ENCODE data around the gene RAPGEF3. TPM values are rescaled to one million over a fixed set of nuclear protein-coding genes. Genes with fewer than 3 reads are reported as not detected.
A peak's percentile ranks its signal among the peaks of the same experiment; 100 is the strongest.

RAPGEF3 gene
- polyA plus RNA-seq, 3 donors, result 0.08 to 2.5 (median 0.60) TPM

- peaks cover 17% of the 10 kb centered on the region for H3K4me1 Mint-ChIP-seq
- intact Hi-C loops (cut with micrococcal nuclease), result no loop called here
- H3K4me1 ChIP-seq (ENCODE audit: control insufficient read depth in 1 of 2, insufficient read depth in 2 of 2, low read length in 2 of 2), result peaks cover 8 to 15% of the 10 kb centered on the region in 2 donors
- H3K4me3 Mint-ChIP-seq, result no peak within 1 kb of the TSS
- no peaks in the 10 kb centered on the region for H4K20me1 ChIP-seq (ENCODE audit: insufficient read depth, low read length)
- H3K79me2 ChIP-seq (ENCODE audit: insufficient read depth, low read length), result no peaks in the 10 kb centered on the region
- H2AFZ ChIP-seq (ENCODE audit: insufficient read depth, low read depth, low read length, poor library complexity, severe bottlenecking), result no peak within 1 kb of the TSS
- peaks cover 0 to 23% of the 10 kb centered on the region in 2 donors for H3K36me3 ChIP-seq (replicated peaks in 1 of 2; ENCODE audit: control insufficient read depth in 1 of 2, insufficient read depth in 2 of 2, low read length in 2 of 2)
- H3K9me3 Mint-ChIP-seq, result peaks cover 0 to 2% (median 0%) of the 10 kb centered on the region in 7 donors
- 96% methylated on average over 6 of the region's 8 CpGs for WGBS (ENCODE audit: insufficient coverage)
- H3K27ac ChIP-seq (ENCODE audit: low read depth in 1 of 2, low read length in 2 of 2), result no peak within 1 kb of the TSS
- no peak for TF ChIP-seq CTCF (IDR thresholded peaks at IDR 0.05)
- H3K36me3 Mint-ChIP-seq, result peaks cover 41 to 51% of the 10 kb centered on the region in 2 donors
- peak within 1 kb of the TSS in 1 of 7 donors; percentile 37 for H3K27ac Mint-ChIP-seq
- no peak within 1 kb of the TSS for H3K4me3 ChIP-seq (replicated peaks in 1 of 3; ENCODE audit: low read depth in 2 of 3, low read length in 3 of 3)
- H3K4me2 ChIP-seq (replicated peaks; ENCODE audit: extremely low read depth, low read length, poor library complexity, severe bottlenecking), result no peak within 1 kb of the TSS
- H3K27me3 Mint-ChIP-seq (ENCODE audit: low read depth in 3 of 3), result peaks cover 4 to 15% (median 4%) of the 10 kb centered on the region in 3 donors
- H3K9ac ChIP-seq (ENCODE audit: insufficient read depth, low read length, poor library complexity, severe bottlenecking), result no peak within 1 kb of the TSS
- H3K27me3 ChIP-seq (ENCODE audit: control insufficient read depth in 2 of 2, insufficient read depth in 2 of 2, low read length in 2 of 2), result no peaks in the 10 kb centered on the region
- H3K9me3 ChIP-seq (replicated peaks in 1 of 2; ENCODE audit: control insufficient read depth in 1 of 2, insufficient read depth in 1 of 2, low read length in 2 of 2), result no peaks in the 10 kb centered on the region
- DNase-seq, result no peak
These were observed 33.4 kb downstream of the RAPGEF3 start, which contains the start of gene ENDOU for GRCh38 chr12:47725091-47725772. ENDOU (minus strand) TSS chr12:47725490; CDS start chr12:47725413, 77 bp downstream.

GRCh38 chr12:47722941-47723631 lies 35.6 kb downstream of the RAPGEF3 start:
- TF ChIP-seq CTCF (IDR thresholded peaks at IDR 0.05), result no peak
- 89% methylated on average over 3 of the region's 5 CpGs for WGBS (ENCODE audit: insufficient coverage)
- Histone ChIP-seq H3K36me3 (replicated peaks in 1 of 2; ENCODE audit: control insufficient read depth in 1 of 2, insufficient read depth in 2 of 2, low read length in 2 of 2) (peaks cover 0 to 27% of the 10 kb centered on the region in 2 donors), H3K79me2 (ENCODE audit: insufficient read depth, low read length) (no peaks in the 10 kb centered on the region), H3K4me1 (ENCODE audit: control insufficient read depth in 1 of 2, insufficient read depth in 2 of 2, low read length in 2 of 2) (peaks cover 8 to 17% of the 10 kb centered on the region in 2 donors), H3K27ac (ENCODE audit: low read depth in 1 of 2, low read length in 2 of 2) (no peak overlapping the region), H3K9ac (ENCODE audit: insufficient read depth, low read length, poor library complexity, severe bottlenecking) (no peak overlapping the region), H3K27me3 (ENCODE audit: control insufficient read depth in 2 of 2, insufficient read depth in 2 of 2, low read length in 2 of 2) (no peaks in the 10 kb centered on the region), H3K4me2 (replicated peaks; ENCODE audit: extremely low read depth, low read length, poor library complexity, severe bottlenecking) (no peak overlapping the region), H4K20me1 (ENCODE audit: insufficient read depth, low read length) (no peaks in the 10 kb centered on the region), H2AFZ (ENCODE audit: insufficient read depth, low read depth, low read length, poor library complexity, severe bottlenecking) (no peak overlapping the region), H3K9me3 (replicated peaks in 1 of 2; ENCODE audit: control insufficient read depth in 1 of 2, insufficient read depth in 1 of 2, low read length in 2 of 2) (no peaks in the 10 kb centered on the region), H3K4me3 (replicated peaks in 1 of 3; ENCODE audit: low read depth in 2 of 3, low read length in 3 of 3) (no peak overlapping the region)
- intact Hi-C loops (cut with micrococcal nuclease), result no loop called here
- no peak overlapping the region for H3K4me3 Mint-ChIP-seq
- peak overlapping the region in 1 of 7 donors; percentile 17 for H3K27ac Mint-ChIP-seq
- peaks cover 0 to 4% (median 0%) of the 10 kb centered on the region in 7 donors for H3K9me3 Mint-ChIP-seq
- peaks cover 18% of the 10 kb centered on the region for H3K4me1 Mint-ChIP-seq
- H3K27me3 Mint-ChIP-seq (ENCODE audit: low read depth in 3 of 3), result peaks cover 4 to 15% (median 6%) of the 10 kb centered on the region in 3 donors
- peaks cover 44 to 60% of the 10 kb centered on the region in 2 donors for H3K36me3 Mint-ChIP-seq
- DNase-seq, result no peak
